ENCODE measurements around the gene MTMR8.
A peak's percentile ranks its signal among the peaks of the same experiment; 100 is the strongest.
"Not testable (repeated sequence)": the region's sequence is repeated elsewhere in the genome, so short reads cannot be mapped to it uniquely, and the experiment has no call there.

MTMR8 gene

GRCh38 chrX:64394874-64395567 is at the start of gene MTMR8:
Gene MTMR8, minus strand, starts transcription at chrX:64395452. Its CDS starts 89 bp downstream, at chrX:64395363.
- peak; percentile 53 for DNase-seq (ENCODE audit: low spot score)

GRCh38 chrX:64439551-64439950 is 44.3 kb upstream of the MTMR8 start:
- no peak for DNase-seq (ENCODE audit: low spot score)

DNA sequence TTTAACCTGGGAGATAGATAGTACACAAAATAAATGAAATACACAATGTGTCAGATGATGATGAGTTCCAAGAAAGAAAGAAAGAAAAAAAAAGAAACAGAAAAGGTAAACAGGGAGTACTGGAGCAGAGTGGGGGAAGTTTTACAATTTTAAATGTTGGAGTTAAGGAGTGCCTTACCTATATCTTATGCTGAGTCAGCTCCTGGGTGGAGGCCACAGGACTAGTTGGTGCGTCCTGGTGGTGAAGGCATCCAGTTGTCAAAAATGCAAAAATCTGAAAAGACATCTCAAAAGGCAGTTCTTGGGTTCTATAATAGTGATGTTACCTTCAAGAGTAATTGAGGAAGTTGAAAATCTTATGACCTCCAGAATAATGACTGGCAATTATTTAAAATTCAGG is 42.4 kb upstream of the MTMR8 start:
- DNase-seq (ENCODE audit: low spot score), result no peak

- no peak for DNase-seq (ENCODE audit: low spot score)
These were observed 42.0 kb upstream of the MTMR8 start for GRCh38 chrX:64437218-64437617.

DNA sequence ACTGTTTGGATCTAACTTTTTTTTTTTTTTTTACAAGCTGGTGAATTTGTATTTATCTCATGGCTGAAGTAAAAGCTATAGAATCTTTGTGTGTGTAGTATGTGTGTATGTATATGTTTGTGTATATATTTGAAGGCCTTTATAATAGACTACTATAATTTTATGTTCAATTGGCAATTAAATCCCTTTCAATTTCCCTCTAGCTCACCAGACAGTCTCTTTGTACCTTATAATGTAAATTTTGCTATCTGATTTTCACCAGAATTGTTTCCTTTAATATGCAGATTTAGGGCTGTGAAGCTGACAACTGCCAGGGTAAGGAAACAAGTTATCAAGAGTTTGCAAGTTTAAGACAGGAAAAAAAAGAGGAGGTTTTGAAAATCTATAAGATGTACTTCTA is 33.1 kb upstream of the MTMR8 start:
- no peak for DNase-seq (ENCODE audit: low spot score)

DNA sequence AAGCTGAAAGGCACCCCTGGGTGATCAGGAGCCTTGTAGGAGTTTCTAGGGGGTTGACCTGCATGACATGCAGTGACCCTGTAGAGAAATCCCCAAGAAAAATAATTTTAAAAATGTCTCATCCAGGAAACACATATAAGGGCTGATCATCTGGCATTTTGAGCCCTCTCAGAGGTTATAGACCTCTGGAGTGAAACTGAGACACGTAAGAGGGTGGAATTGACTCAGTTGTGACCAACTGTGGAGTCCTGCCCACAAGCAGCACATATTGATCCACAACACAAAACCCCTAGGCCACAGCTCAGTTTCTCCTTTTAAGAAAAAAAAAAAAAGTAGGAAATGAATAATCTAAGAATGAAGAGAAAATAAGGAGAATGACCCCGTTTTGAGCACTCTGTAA is 32.5 kb upstream of the MTMR8 start:
- DNase-seq (ENCODE audit: low spot score), result no peak

- no peak for DNase-seq (ENCODE audit: low spot score)
These were observed 32.0 kb upstream of the MTMR8 start for GRCh38 chrX:64427281-64427680.

- DNase-seq (ENCODE audit: low spot score), result not testable (repeated sequence)
These were observed 14.5 kb upstream of the MTMR8 start for GRCh38 chrX:64409730-64410129.

DNA sequence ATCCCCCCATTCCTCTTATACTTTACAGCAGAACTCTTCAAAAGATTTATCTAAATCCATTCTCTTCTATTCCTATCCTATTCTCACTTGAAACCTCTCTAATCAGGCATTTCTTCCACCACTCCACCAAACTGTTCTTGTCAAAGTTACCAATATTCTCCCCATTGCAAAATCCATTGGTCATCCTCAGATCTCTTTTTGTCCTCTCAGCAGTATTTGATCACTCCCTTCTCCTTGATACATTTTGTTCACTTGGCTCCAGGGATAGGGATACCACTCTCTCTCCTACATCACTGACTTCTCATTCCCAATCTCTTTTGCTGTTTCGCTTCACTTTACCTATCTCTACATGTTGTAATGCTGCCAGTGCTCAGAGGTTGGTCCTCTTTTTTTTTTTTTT is 2.8 kb upstream of the MTMR8 start:
- DNase-seq (ENCODE audit: low spot score), result no peak

- no peak for DNase-seq (ENCODE audit: low spot score)
These were observed 297 bp upstream of the MTMR8 start for GRCh38 chrX:64395568-64395929.

- DNase-seq (ENCODE audit: low spot score), result no peak
These were observed 986 bp downstream of the MTMR8 start for GRCh38 chrX:64394059-64394873.

DNA sequence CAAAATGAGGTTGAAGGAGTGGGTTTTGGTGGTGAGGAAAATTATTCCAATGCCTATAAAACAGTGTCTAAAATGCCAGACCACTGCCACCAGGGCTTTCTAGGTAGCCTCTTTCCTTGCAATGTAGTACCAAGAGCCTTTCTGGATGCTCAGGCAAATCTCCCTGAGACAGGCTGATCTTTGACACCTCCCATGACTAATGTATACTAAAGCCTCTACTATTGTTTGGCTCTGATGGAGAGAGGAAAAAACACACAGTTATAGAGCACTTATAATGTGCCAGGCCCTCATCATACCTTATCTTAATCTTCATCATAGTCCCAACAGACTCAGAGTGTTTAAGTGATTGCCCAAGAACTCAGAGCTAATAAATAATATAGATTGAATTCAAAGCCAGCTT is 5.8 kb downstream of the MTMR8 start:
- no peak for DNase-seq (ENCODE audit: low spot score)

DNA sequence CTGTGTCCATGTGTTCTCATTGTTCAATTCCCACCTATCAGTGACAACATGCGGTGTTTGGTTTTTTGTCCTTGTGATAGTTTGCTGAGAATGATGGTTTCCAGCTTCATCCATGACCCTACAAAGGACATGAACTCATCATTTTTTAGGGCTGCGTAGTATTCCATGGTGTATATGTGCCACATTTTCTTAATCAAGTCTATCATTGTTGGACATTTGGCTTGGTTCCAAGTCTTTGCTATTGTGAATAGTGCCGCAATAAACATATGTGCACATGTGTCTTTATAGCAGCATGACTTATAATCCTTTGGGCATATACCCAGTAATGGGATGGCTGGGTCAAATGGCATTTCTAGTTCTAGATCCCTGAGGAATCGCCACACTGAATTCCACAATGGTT is 14.5 kb downstream of the MTMR8 start:
- DNase-seq (ENCODE audit: low spot score), result not testable (repeated sequence)

GRCh38 chrX:64379924-64380323 is 15.3 kb downstream of the MTMR8 start:
- DNase-seq (ENCODE audit: low spot score), result no peak

GRCh38 chrX:64377753-64378152 is 17.5 kb downstream of the MTMR8 start:
- no peak for DNase-seq (ENCODE audit: low spot score)

GRCh38 chrX:64352081-64352480 is 43.2 kb downstream of the MTMR8 start:
- no peak for DNase-seq (ENCODE audit: low spot score)

- DNase-seq (ENCODE audit: low spot score), result no peak
These were observed 44.7 kb downstream of the MTMR8 start for GRCh38 chrX:64350521-64350920.

DNA sequence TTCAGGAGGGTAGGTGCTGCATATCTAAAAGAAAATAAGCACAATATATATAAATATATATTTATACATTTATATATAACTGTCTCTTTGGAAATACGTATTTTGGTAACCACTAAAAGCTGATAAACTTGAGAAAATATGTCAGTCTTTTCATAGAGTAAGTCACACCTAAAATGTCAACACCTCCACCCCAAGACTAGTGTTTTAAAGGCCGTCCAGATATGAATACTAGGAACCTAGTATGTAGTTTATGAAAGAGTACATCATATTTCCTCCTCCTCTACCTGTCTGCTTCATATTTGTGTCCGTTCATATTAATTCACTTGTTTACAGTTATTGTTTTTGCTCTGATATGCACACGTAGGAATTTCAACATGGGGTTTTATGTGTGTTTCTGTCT is 45.2 kb downstream of the MTMR8 start:
- DNase-seq (ENCODE audit: low spot score), result no peak

DNA sequence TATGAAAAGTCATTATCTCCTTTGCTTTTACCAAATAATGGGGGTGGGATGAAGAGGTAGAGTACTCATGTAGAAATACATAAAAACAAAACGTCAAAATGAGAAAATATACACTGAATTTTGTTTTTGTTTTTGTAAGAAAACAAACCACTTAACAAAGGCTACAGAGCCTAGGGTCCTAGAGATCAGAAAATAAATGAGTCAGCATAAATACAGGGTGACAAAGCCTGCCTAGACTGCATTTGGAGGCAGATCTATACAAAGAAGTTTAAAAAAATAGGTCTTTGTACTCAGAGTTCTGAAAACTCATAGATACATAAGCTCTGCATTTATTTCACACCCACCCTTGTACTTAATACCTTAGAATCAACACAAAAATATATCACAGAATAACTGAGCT is 52.4 kb downstream of the MTMR8 start:
- no peak for DNase-seq (ENCODE audit: low spot score)

DNA sequence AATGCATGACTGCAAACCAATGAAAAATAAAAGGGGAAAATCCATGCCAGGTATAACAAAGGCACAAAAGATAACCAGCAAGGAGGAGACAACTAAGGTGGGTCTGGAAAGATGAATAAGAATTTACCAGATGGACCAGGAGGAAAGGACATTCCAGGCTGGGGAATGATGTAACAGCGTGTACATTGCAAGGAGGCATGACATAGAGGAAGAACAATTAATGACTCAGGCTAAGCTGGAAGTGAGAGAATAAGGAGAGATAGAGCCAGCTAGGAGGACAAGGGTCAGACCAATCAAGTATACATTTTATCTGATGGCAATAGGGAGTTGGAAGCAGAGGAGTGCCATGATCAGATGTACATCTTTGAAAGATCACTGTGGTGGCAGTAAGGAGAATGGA is 57.0 kb downstream of the MTMR8 start:
- no peak for DNase-seq (ENCODE audit: low spot score)

- no peak for DNase-seq (ENCODE audit: low spot score)
These were observed 60.8 kb downstream of the MTMR8 start for GRCh38 chrX:64334467-64334866.

- no peak for DNase-seq (ENCODE audit: low spot score)
These were observed 65.0 kb downstream of the MTMR8 start for GRCh38 chrX:64330284-64330683.

DNA sequence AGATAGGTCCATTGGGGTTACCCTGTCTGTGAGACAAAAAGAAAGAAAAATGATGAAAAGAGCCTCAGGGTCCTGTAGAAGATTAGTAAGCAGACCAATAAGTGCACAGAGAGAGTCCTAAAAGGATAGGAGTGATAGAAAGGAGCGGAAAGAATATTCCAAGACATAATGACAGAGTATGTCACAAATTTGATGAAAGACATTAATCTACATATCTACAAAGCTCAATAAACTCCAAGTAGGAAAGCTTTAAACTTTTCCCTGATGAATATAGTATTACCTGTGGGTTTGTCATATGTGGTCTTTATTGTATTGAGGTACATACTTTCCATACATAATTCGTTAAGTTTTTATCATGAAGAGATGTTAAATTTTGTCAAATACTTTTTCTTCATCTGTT is 73.7 kb downstream of the MTMR8 start:
- DNase-seq (ENCODE audit: low spot score), result no peak

DNA sequence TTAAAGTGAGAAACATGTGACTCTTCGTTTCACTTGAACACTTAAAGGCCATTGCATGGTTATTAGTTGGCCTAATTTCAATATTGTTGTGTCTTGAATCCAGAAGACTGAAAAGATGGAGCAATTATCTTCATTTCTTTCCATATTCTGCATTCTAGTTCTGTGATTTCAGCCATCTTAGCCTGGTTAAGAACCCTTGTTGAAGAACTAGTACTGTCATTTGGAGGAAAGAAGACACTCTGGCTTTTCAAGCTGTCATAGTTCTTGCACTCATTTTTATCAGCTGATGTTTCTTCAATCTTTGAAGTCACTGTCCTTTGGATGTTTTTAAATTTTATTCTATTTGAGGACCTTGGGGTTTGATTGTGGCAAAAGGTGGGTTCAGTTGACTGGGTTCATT is 81.6 kb downstream of the MTMR8 start:
- DNase-seq (ENCODE audit: low spot score), result no peak

Measured in globus pallidus (tissue), 1 donor.